ENCODE results near the gene TOPBP1. TPM values are rescaled to one million over a fixed set of nuclear protein-coding genes. Genes with fewer than 3 reads are reported as not detected.
A peak's percentile ranks its signal among the peaks of the same experiment; 100 is the strongest.

Gene TOPBP1
- total and polyA plus RNA-seq, 9 of the 15 experiments (the other 6 are each of a cell fraction or from before 2014, with no cell fraction given): 16.6 to 77.6 (median 58.2) TPM

DNA sequence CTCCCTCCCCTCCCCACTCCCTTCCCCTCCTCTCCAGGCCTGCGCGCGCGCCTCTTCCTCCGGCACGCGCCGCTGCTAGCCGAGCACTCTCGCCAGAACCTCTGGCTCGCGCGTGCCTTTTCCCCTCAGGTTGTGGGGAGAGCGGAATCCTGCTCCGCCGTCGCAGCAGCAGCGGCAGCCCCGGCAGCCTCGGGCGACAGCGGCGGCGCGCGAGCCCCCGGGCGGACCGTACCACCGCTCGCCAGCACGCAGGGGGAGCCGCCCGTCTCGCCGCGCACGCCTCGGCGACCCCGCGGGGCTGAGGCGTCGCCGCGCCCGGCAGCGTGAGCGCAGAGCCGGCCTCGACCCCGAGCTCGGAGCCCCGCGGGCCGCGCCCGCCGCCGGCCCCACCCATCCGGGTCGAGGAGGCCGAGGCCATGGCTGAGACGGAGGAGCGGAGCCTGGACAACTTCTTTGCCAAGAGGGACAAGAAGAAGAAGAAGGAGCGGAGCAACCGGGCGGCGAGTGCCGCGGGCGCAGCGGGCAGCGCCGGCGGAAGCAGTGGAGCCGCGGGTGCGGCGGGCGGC, 88.0 kb downstream of the TOPBP1 start, which contains the start of gene CDV3:
Gene CDV3, plus strand, starts transcription at position 58 of the 566 bp plus-strand sequence. Its CDS starts 359 bp downstream, at position 417.
- Histone ChIP-seq H3K9ac (ENCODE audit: insufficient read depth in 1 of 2, low read depth in 2 of 2, low read length in 2 of 2) (peak within 1 kb of the TSS; percentile 81 to 96), H3K27me3 (ENCODE audit: control insufficient read depth in 2 of 2, insufficient read depth in 2 of 2, low read length in 2 of 2) (no peaks in the 10 kb centered on the region), H3K36me3 (ENCODE audit: control insufficient read depth, insufficient read depth, low read length) (peaks cover 39% of the 10 kb centered on the region), H3K27ac (ENCODE audit: extremely low read depth, low read depth, low read length) (peak within 1 kb of the TSS; percentile 95), H3K4me2 (ENCODE audit: insufficient read depth, low read length) (peak within 1 kb of the TSS; percentile 94), H3K4me3 (peak within 1 kb of the TSS; percentile 80), H2AFZ (ENCODE audit: low read depth, low read length) (peak within 1 kb of the TSS; percentile 84), H3K9me3 (replicated peaks; ENCODE audit: control insufficient read depth, insufficient read depth, low read depth, low read length) (no peaks in the 10 kb centered on the region), H3K9me1 (ENCODE audit: control insufficient read depth, insufficient read depth, low read length) (no peaks in the 10 kb centered on the region), H3K4me1 (replicated peaks in 1 of 2; ENCODE audit: control insufficient read depth in 2 of 2, insufficient read depth in 2 of 2, low read length in 2 of 2) (peaks cover 7 to 22% of the 10 kb centered on the region in 2 experiments; a peak in 4 of 5 replicates), H4K20me1 (replicated peaks; ENCODE audit: control insufficient read depth, insufficient read depth, low read length) (peaks cover 25% of the 10 kb centered on the region), H3K79me2 (ENCODE audit: control insufficient read depth, insufficient read depth, low read length) (peaks cover 49% of the 10 kb centered on the region)
- FAIRE-seq: no peak
- ChIA-PET POLR2A (interaction anchor here (0.7 to 2.1 kb wide), 6 partner anchors 11 to 1363 kb away, joined by 3 to 10 read pairs (median 4); no protein-coding TSS in a partner anchor), CTCF (ENCODE audit: low intra/inter-chr PET ratio) (no interaction called here)
- in situ Hi-C loops (cut with MboI): no loop called here
- intact Hi-C loops (cut with micrococcal nuclease): loop anchor here (10.0 kb wide), 1 partner anchor 849 kb away; the partner anchor contains the start of gene NPHP3
- BruUV-seq (replicated peaks): no TSS peak
- DNase-seq (ENCODE audit: extremely low read depth in 1 of 4, low spot score in 3 of 4): peak in 2 of 4 experiments; percentile 63
- peak; percentile 50 for ATAC-seq
- WGBS (ENCODE audit: insufficient coverage, low coverage, missing lambda C conversion rate): under 1% methylated on average over 29 of the region's 81 CpGs
- TF ChIP-seq MXI1 (IDR thresholded peaks at IDR 0.05; ENCODE audit: low read depth, low read length) (no peak), ZNF143 (CRISPR knock-in tag; IDR thresholded peaks at IDR 0.05) (no peak), CAMTA2 (CRISPR knock-in tag; conservative IDR thresholded peaks at IDR 0.05) (no peak), BRF2 (IDR thresholded peaks at IDR 0.05; ENCODE audit: borderline replicate concordance, insufficient read depth, insufficient read length) (no peak), ZFP36 (IDR thresholded peaks at IDR 0.05; ENCODE audit: low read depth, low read length, partially characterized antibody) (no peak), PHB (CRISPR knock-in tag; IDR thresholded peaks at IDR 0.05) (no peak), NR1H2 (CRISPR knock-in tag; IDR thresholded peaks at IDR 0.05) (no peak), ZNF740 (CRISPR knock-in tag; IDR thresholded peaks at IDR 0.05) (no peak), ZNF740 (tag; IDR thresholded peaks at IDR 0.05) (no peak), CTCF (IDR thresholded peaks at IDR 0.05 in 2 of 3, conservative IDR thresholded peaks at IDR 0.05 in 1 of 3; ENCODE audit: insufficient read depth in 2 of 3, low read depth in 1 of 3, low read length in 3 of 3) (no peak)
- TF ChIP-seq, protein P1, sequence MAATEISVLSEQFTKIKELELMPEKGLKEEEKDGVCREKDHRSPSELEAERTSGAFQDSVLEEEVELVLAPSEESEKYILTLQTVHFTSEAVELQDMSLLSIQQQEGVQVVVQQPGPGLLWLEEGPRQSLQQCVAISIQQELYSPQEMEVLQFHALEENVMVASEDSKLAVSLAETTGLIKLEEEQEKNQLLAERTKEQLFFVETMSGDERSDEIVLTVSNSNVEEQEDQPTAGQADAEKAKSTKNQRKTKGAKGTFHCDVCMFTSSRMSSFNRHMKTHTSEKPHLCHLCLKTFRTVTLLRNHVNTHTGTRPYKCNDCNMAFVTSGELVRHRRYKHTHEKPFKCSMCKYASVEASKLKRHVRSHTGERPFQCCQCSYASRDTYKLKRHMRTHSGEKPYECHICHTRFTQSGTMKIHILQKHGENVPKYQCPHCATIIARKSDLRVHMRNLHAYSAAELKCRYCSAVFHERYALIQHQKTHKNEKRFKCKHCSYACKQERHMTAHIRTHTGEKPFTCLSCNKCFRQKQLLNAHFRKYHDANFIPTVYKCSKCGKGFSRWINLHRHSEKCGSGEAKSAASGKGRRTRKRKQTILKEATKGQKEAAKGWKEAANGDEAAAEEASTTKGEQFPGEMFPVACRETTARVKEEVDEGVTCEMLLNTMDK (IDR thresholded peaks at IDR 0.05; ENCODE audit: borderline replicate concordance, insufficient read depth, low read depth, low read length, poor library complexity, severe bottlenecking): no peak
- TF ChIP-seq, protein P2, sequence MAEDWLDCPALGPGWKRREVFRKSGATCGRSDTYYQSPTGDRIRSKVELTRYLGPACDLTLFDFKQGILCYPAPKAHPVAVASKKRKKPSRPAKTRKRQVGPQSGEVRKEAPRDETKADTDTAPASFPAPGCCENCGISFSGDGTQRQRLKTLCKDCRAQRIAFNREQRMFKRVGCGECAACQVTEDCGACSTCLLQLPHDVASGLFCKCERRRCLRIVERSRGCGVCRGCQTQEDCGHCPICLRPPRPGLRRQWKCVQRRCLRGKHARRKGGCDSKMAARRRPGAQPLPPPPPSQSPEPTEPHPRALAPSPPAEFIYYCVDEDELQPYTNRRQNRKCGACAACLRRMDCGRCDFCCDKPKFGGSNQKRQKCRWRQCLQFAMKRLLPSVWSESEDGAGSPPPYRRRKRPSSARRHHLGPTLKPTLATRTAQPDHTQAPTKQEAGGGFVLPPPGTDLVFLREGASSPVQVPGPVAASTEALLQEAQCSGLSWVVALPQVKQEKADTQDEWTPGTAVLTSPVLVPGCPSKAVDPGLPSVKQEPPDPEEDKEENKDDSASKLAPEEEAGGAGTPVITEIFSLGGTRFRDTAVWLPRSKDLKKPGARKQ (CRISPR knock-in tag; IDR thresholded peaks at IDR 0.05): no peak
